ENCODE measurements around the gene CRLF3.
A peak's percentile ranks its signal among the peaks of the same experiment; 100 is the strongest.
"Not testable (repeated sequence)": the region's sequence is repeated elsewhere in the genome, so short reads cannot be mapped to it uniquely, and the experiment has no call there.

The CRLF3 gene

DNA sequence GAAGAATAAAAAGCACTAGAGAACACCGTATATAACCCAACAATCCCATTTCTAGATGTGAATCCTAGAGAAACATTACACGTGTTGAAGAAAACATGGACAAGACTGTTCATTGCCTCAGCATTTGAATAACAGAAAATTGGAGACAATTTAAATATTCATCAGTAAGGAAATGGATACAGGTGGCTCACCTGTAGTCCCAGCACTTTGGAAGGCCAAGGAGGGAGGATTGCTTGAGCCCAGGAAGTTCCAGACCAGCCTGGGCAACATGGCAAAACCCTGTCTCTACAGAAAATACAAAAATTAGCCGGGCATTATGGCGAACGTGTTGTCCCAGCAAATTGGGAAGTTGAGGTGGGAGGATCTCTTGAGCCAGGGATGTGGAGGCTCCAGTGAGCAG is 4.5 kb upstream of the CRLF3 start:
- Histone ChIP-seq H3K27me3 (ENCODE audit: control insufficient read depth, insufficient read depth, low read length) (no peaks in the 10 kb centered on the region), H3K9ac (ENCODE audit: low read length) (no peak overlapping the region), H3K36me3 (ENCODE audit: control insufficient read depth, insufficient read depth, low read length) (no peaks in the 10 kb centered on the region), H3K4me3 (ENCODE audit: low read length) (no peak overlapping the region), H3K9me3 (ENCODE audit: control insufficient read depth, low read length) (no peaks in the 10 kb centered on the region), H3K4me1 (ENCODE audit: control insufficient read depth, insufficient read depth, low read length) (peaks cover 7% of the 10 kb centered on the region)

DNA sequence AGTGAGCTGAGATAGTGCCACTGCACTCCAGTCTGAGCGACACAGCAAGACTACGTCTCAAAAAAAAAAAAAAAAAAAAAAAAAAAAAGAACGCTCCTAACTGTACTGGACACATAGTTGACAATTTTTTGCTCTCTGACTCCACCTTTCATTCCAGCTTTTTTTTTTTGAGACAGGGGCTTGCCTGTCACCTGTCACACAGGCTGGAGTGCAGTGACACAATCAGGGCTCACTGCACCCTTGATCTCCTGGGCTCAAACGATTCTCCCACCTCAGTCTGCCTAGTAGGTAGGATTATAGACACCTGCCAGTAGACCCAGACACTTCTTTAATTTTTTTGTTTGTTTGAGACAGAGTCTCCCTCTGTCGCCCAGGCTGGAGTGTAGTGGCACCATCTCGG is 2.6 kb upstream of the CRLF3 start:
- peaks cover 7% of the 10 kb centered on the region for H3K4me1 ChIP-seq (ENCODE audit: control insufficient read depth, insufficient read depth, low read length)
- no peaks in the 10 kb centered on the region for H3K27me3 ChIP-seq (ENCODE audit: control insufficient read depth, insufficient read depth, low read length)
- no peak overlapping the region for H3K4me3 ChIP-seq (ENCODE audit: low read length)
- H3K9ac ChIP-seq (ENCODE audit: low read length), result no peak overlapping the region
- no peaks in the 10 kb centered on the region for H3K9me3 ChIP-seq (ENCODE audit: control insufficient read depth, low read length)
- no peaks in the 10 kb centered on the region for H3K36me3 ChIP-seq (ENCODE audit: control insufficient read depth, insufficient read depth, low read length)

DNA sequence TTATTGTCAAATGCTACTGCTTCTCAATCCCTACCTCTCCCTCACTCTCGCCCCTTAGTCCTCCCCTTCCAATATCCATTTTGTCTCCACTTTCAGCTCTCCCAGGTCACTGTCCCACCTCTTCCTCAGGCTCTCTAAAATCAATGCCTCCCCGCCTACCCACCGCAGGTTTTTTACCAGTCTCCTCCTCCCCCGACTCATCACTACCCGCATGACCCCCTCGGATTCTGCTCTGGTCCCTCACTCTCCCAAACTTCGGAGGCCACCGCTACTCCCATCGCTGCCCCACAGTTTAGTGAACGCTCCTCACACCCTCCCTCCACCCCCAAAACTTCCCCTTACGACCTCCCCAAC is 513 bp downstream of the CRLF3 start:
- Histone ChIP-seq H3K36me3 (ENCODE audit: control insufficient read depth, insufficient read depth, low read length) (no peaks in the 10 kb centered on the region), H3K4me3 (ENCODE audit: low read length) (peak overlapping the region; percentile 95), H3K4me1 (ENCODE audit: control insufficient read depth, insufficient read depth, low read length) (peaks cover 7% of the 10 kb centered on the region), H3K9ac (ENCODE audit: low read length) (peak overlapping the region; percentile 84), H3K27me3 (ENCODE audit: control insufficient read depth, insufficient read depth, low read length) (no peaks in the 10 kb centered on the region), H3K9me3 (ENCODE audit: control insufficient read depth, low read length) (no peaks in the 10 kb centered on the region)

DNA sequence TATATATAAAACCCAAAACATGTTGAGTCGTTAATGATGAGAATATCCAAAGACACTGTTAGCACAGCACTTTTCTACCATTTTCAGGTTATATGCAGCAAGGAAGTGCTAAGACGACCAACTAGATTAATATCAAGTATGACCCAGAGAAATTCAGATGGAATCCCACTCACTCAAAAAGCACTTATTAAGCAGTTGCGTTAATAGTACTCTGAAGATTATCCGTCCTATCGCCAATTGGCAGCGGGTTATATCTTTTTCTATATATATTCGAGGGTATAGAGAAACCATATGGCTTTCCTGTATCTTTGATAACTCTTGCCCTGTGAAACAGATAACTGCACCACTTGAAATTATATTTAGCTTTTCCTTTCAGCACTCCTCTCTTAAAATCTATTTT is 1.1 kb downstream of the CRLF3 start:
- peak overlapping the region; percentile 95 for H3K4me3 ChIP-seq (ENCODE audit: low read length)
- peak overlapping the region; percentile 84 for H3K9ac ChIP-seq (ENCODE audit: low read length)
- no peaks in the 10 kb centered on the region for H3K27me3 ChIP-seq (ENCODE audit: control insufficient read depth, insufficient read depth, low read length)
- H3K36me3 ChIP-seq (ENCODE audit: control insufficient read depth, insufficient read depth, low read length), result no peaks in the 10 kb centered on the region
- no peaks in the 10 kb centered on the region for H3K9me3 ChIP-seq (ENCODE audit: control insufficient read depth, low read length)
- H3K4me1 ChIP-seq (ENCODE audit: control insufficient read depth, insufficient read depth, low read length), result peaks cover 7% of the 10 kb centered on the region

DNA sequence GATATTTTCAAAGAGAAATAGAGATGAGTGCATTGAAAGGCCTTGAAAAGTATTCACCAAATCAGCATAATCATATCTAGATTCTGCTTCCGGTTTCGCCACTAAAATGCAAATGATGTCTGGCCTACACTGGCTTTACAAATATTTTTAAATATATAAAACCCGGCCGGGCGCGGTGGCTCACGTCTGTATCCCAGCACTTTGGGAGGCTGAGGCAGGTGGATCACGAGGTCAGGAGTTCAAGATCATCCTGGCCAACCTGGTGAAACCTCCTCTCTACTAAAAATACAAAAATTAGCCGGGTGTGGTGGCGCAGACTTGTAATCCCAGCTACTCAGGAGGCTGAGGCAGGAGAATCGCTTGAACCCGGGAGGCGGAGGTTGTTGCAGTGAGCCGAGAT is 1.6 kb downstream of the CRLF3 start:
- not testable (repeated sequence) for H3K36me3 ChIP-seq (ENCODE audit: control insufficient read depth, insufficient read depth, low read length); H3K4me1 ChIP-seq (ENCODE audit: control insufficient read depth, insufficient read depth, low read length); H3K9me3 ChIP-seq (ENCODE audit: control insufficient read depth, low read length); H3K27me3 ChIP-seq (ENCODE audit: control insufficient read depth, insufficient read depth, low read length); H3K4me3 ChIP-seq (ENCODE audit: low read length); H3K9ac ChIP-seq (ENCODE audit: low read length)

DNA sequence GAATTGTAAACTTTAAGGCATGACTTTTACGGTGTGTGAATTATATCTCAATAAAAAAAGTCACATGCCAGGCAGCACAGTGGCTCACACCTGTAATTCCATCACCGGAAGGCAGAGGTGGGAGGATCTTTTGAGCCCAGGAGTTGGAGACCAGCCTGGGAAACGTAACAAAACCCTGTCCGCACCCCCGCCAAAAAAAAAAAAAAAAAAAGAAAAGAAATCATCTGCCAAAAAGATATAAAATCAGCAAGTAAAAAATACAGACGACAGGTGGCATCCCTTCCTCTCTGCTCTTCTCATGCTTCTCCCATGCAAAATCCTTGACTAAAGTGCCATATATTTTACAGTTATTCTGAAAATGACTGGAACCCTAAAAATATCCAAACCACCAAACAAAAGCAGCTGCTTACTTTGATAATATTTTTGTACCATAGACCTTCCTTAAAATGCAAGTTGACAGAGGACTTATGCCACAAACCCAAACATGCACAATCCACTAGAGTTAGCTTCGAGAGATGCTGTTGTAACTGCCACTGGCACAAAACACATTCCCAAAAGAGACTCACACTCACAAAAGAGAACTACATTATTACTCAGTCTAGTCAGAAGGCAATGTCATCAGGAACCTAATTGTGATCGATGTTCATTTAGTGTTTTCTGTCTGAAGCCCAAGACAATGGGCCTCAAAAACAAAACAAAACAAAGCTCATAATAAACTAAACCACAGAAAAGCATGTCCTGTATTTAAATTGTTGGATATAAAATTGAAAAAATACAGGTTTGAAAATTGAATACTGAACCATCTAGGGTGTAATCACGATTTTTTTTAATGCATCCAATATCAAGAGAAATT is 2.4 kb downstream of the CRLF3 start:
- Histone ChIP-seq H3K9me3 (ENCODE audit: control insufficient read depth, low read length) (no peaks in the 10 kb centered on the region), H3K4me1 (ENCODE audit: control insufficient read depth, insufficient read depth, low read length) (peaks cover 7% of the 10 kb centered on the region), H3K9ac (ENCODE audit: low read length) (no peak overlapping the region), H3K4me3 (ENCODE audit: low read length) (no peak overlapping the region), H3K27me3 (ENCODE audit: control insufficient read depth, insufficient read depth, low read length) (no peaks in the 10 kb centered on the region), H3K36me3 (ENCODE audit: control insufficient read depth, insufficient read depth, low read length) (no peaks in the 10 kb centered on the region)

DNA sequence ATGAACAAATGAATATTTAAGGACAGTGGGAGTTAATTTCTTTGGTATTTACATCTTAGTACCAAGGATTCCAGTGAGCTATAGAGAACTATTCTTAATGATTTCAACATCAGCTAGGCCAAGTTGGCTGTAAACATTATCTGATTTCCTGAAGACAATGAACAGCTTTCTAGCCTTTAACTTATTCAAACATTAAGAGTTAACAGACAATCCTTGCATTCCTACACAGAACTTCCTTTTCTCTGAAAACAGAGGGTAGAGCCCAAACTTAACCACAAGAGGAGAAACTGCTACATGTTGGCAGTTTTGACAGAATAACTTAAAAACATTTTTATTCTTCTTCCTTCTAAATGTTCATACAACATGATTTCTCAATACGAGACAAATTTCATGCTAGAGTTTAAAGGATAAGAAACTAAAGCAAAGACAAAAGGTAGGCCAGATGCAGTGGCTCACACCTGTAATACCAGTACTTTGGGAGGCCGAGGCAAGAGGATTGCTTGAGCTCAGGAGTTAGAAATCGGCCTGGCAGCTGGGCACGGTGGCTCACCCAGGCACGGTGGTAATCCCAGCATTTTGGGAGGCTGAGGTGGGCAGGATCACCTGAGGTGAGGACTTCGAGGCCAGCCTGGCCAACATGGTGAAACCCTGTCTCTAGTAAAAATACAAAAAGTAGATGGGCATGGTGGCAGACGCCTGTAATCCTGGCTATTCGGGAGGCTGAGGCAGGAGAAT is 4.4 kb downstream of the CRLF3 start:
- Histone ChIP-seq H3K4me1 (ENCODE audit: control insufficient read depth, insufficient read depth, low read length) (no peaks in the 10 kb centered on the region), H3K9ac (ENCODE audit: low read length) (no peak overlapping the region), H3K9me3 (ENCODE audit: control insufficient read depth, low read length) (no peaks in the 10 kb centered on the region), H3K36me3 (ENCODE audit: control insufficient read depth, insufficient read depth, low read length) (no peaks in the 10 kb centered on the region), H3K4me3 (ENCODE audit: low read length) (no peak overlapping the region), H3K27me3 (ENCODE audit: control insufficient read depth, insufficient read depth, low read length) (no peaks in the 10 kb centered on the region)

DNA sequence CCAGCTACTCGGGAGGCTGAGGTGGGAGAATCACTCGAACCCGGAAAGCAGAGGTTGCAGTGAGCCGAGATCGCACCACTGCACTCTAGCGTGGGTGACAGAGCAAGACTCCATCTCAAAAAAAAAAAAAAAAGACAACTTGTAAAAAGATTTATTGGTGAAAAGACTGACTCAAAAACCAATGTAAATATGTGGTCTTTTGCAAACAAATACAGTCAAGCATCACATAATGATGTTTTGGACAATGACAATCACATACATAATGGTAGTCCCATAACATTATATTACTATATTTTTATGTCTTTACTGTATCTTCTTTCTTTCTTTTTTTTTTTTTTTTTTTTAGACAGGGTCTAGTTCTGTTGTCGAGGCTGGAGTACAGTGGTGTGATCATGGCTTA is 8.3 kb downstream of the CRLF3 start:
- Histone ChIP-seq H3K9me3 (ENCODE audit: control insufficient read depth, low read length) (no peaks in the 10 kb centered on the region), H3K9ac (ENCODE audit: low read length) (no peak overlapping the region), H3K27me3 (ENCODE audit: control insufficient read depth, insufficient read depth, low read length) (no peaks in the 10 kb centered on the region), H3K36me3 (ENCODE audit: control insufficient read depth, insufficient read depth, low read length) (no peaks in the 10 kb centered on the region), H3K4me1 (ENCODE audit: control insufficient read depth, insufficient read depth, low read length) (no peaks in the 10 kb centered on the region), H3K4me3 (ENCODE audit: low read length) (no peak overlapping the region)

DNA sequence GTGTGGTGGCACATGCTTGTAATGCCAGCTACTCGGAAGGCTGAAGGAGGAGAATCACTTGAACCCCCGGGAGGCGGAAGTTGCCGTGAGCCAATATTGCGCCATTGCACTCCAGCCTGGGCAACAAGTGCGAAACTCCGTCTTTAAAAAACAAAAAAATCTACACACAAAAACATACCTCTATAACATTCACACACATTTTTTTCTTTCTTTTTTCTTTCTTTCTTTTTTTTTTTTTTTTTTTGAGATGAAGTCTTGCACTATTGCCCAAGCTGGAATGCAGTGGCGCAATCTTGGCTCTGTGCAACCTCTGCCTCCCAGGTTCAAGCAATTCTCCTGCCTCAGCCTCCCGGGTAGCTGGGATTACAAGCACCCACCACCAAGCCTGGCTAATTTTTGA is 9.6 kb downstream of the CRLF3 start:
- H3K36me3 ChIP-seq (ENCODE audit: control insufficient read depth, insufficient read depth, low read length); H3K9me3 ChIP-seq (ENCODE audit: control insufficient read depth, low read length); H3K27me3 ChIP-seq (ENCODE audit: control insufficient read depth, insufficient read depth, low read length); H3K9ac ChIP-seq (ENCODE audit: low read length); H3K4me1 ChIP-seq (ENCODE audit: control insufficient read depth, insufficient read depth, low read length); H3K4me3 ChIP-seq (ENCODE audit: low read length): not testable (repeated sequence)

DNA sequence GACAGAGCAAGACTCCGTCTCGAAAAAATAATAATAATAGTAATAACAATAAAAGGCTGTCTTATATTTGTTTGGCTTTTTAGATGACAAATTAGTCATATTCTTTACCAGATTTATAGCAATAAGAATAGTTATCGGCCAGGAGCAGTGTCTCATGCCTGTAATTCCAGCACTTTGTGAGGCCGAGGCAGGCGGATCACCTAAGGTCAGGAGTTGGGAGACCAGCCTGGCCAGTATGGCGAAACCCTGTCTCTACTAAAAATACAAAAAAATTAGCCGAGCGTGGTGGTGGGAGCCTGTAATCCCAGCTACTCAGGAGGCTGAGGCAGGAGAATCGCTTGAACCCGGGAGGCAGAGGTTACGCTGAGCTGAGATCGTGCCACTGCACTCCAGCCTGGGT is 10.3 kb downstream of the CRLF3 start:
- not testable (repeated sequence) for H3K4me3 ChIP-seq (ENCODE audit: low read length); H3K9me3 ChIP-seq (ENCODE audit: control insufficient read depth, low read length); H3K4me1 ChIP-seq (ENCODE audit: control insufficient read depth, insufficient read depth, low read length); H3K27me3 ChIP-seq (ENCODE audit: control insufficient read depth, insufficient read depth, low read length); H3K9ac ChIP-seq (ENCODE audit: low read length); H3K36me3 ChIP-seq (ENCODE audit: control insufficient read depth, insufficient read depth, low read length)

DNA sequence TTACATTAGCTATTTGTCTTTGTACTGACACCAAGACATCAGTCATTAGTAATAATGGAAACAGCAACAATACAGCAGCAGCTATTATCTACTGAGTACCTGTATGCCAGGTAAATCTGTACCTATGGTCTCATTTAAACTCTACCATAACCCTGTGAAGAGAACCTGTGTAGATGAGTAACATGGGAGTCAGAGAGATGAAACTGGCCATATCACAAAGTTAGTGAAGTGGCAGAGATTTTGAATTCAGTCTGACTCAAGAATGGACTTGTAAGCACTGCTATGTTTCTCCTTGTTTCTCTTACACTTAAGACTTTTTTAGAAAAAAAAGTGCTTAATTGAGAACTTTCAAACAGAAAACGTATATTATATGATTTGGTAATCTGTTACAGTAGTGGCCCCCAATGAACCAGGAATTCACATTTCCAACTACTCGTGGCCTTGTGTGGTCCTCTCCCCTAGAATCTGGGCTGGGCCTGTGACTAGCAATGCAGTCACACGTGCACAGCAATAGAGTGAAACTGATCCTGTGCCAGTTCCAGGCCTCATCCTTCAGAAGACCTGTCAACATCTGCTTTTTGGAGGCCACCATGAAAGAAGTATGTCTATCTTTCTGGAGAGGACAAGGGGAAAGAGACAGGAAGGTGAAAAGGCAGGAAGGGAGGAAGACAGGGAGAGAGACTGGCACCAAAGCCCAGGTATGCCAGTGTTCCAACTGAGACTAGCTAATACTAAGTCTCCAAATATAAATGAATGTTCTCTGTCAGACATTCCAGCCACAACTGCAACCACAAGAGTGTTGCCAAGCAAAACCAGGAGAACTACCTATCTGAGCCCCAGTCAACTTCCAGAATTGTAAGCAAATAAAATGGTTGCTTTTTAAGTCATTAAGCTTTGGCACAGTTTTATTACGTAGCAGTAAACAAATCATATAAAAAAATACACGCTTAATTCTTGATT is 12.0 kb downstream of the CRLF3 start:
- no peaks in the 10 kb centered on the region for H3K9me3 ChIP-seq (ENCODE audit: control insufficient read depth, low read length)
- no peaks in the 10 kb centered on the region for H3K36me3 ChIP-seq (ENCODE audit: control insufficient read depth, insufficient read depth, low read length)
- H3K4me3 ChIP-seq (ENCODE audit: low read length), result no peak overlapping the region
- no peaks in the 10 kb centered on the region for H3K4me1 ChIP-seq (ENCODE audit: control insufficient read depth, insufficient read depth, low read length)
- H3K9ac ChIP-seq (ENCODE audit: low read length), result no peak overlapping the region
- H3K27me3 ChIP-seq (ENCODE audit: control insufficient read depth, insufficient read depth, low read length), result no peaks in the 10 kb centered on the region

DNA sequence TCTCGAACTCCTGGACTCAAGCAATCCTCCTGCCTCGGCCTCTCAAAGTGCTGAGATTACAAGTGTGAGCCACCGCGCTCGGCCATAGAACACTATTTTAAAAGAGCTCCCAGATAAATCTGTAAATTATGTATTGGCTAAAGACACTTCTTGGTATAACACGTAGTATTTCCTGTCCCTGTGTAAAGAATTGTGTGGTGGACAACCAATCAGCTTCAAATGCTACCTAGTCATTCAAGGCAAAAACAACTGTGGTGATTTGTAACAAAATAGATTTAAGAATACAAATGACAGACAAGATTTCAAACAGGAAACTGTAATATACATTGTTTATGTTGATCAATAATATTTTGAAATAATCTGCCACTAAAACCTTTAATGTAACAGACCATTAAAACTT is 14.6 kb downstream of the CRLF3 start:
- H3K36me3 ChIP-seq (ENCODE audit: control insufficient read depth, insufficient read depth, low read length), result no peaks in the 10 kb centered on the region
- H3K4me1 ChIP-seq (ENCODE audit: control insufficient read depth, insufficient read depth, low read length), result no peaks in the 10 kb centered on the region
- no peak overlapping the region for H3K4me3 ChIP-seq (ENCODE audit: low read length)
- H3K27me3 ChIP-seq (ENCODE audit: control insufficient read depth, insufficient read depth, low read length), result no peaks in the 10 kb centered on the region
- H3K9me3 ChIP-seq (ENCODE audit: control insufficient read depth, low read length), result no peaks in the 10 kb centered on the region
- no peak overlapping the region for H3K9ac ChIP-seq (ENCODE audit: low read length)

Data from mucosa of stomach (tissue), 1 donor.